GM18517 (cell line): Measurements from ENCODE around the gene PEA15.

Source experiments
- ATAC-seq: cut with Tn5 transposase; IDR thresholded peaks from one replicate; pipeline ENCODE4 v1.9.1; 2021; ENCODE audit warnings: mild to moderate bottlenecking, moderate library complexity; ENCODE audit not compliant: unreplicated experiment

The PEA15 gene

GRCh38 chr1:160178731-160179130 is 26.5 kb upstream of the PEA15 start:
- no peak for ATAC-seq

DNA sequence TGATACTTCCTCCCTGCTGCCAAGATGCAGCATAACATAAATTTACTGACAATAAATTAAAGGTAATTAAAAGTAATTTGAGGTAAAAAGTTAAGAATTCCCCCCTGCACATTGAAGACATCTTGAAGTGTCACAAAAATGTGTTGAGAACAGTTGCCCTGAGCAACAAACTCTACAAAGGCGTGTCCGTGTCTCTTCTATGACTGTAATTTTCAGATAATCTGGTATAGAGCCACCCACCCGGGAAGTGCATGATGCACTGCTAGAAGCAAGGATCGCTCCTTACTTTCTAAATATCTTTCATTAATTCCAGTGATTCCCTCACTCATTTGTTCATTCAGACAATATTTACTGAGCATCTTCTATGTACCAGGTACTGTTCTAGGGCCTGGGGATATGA is 25.8 kb upstream of the PEA15 start:
- ATAC-seq: no peak

GRCh38 chr1:160186246-160186645 is 18.9 kb upstream of the PEA15 start:
- ATAC-seq: no peak

DNA sequence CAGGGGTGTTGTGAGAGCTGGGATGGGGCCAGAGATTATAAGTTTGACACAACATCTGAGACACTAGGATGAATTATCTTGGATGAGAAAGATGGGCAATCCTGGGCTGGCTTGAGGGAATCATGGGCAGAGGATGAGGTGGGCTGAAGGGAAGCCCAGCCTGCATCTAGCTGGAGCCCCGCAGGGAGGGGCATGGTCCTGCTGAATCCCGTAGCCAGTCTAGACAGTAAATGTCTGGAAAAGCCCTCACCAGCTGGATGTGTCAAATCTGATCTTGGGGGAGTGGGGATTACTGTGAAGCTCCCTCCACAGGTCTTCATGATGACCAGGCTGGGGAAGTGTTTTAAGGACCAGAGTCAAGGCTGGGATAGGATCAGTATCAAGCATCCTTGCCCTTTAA is 18.5 kb upstream of the PEA15 start:
- ATAC-seq: no peak

DNA sequence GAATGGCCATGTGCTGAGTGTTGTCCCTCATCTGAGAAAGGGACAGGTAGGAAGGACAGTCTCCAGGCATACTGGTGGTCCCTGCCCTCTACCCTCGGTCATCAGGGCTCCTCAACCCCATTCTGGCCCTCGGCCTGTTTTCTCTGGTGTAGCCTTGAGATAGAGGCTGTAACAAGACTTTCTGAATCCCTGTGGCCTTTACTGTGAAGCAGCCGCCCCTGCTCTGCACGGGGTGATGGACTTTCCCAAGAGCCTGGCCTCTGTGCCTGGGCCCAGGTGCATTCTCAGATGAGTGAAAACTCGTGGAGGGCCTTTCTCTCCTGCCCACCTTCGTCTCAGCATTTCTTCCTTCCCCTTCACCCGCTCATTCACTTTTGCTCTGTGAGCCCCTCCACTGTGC is 17.8 kb upstream of the PEA15 start:
- ATAC-seq: no peak

DNA sequence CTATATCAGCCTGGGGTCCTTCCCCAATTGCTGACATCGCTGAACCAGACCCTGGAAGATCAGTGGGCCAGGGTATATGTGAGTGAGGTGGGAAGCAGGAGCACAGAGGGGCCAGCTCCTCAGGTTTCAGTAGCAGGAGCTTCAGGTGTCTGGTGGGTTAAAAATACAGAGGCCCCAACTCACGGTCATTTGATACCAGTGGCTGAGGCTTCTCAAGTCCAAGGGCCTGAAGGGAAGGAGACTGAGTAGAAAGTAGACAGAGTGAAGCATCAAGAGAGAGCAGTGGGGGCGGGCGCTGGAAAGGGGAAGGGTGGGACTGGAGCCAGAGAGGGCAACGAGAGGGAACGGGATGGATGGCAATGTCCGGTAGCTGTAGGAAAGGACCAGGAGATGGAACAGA is 16.8 kb upstream of the PEA15 start:
- ATAC-seq: no peak

GRCh38 chr1:160189649-160190625 is 15.2 kb upstream of the PEA15 start, which contains the start of gene CASQ1:
CASQ1 (plus strand) TSS chr1:160190575; CDS start chr1:160190752, 177 bp downstream.
- no peak for ATAC-seq

DNA sequence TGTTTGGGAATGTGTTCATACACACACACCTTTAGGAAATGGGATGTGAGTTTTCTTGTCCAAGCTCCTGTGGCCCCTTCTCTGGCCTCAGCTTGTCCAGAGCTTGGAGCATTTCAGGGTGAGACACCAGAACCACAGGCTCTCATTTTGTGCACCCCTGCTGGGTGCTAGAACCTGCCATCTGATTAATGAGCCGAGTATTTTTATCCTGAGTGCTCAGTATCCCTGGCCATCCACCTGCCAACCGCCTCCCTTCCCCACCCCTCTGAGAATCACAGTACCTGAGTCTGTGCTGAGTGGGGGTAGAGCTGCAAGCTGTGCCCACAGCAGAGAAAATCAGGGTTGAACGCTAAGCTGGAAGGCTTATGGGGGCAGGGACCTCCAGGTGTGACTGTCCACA is 13.4 kb upstream of the PEA15 start:
- ATAC-seq: no peak

DNA sequence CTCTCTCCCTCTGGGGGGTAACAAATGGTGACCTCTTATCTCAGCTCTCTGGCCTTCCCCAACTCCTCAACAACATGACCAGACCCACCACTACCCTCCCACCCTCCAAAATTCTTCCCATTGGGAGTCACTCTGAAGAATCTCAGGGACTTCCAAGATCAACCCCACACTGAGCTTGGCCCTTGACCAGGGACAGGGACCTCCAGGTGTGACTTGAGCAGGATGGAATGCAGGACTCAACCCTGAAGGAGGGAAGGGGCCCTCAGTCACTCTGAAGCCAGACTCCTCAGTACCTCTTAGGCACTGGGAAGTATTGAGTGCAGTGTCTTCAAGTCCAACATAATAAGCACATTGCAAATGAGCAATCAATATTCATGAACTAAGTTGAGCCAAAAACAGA is 12.9 kb upstream of the PEA15 start:
- no peak for ATAC-seq

DNA sequence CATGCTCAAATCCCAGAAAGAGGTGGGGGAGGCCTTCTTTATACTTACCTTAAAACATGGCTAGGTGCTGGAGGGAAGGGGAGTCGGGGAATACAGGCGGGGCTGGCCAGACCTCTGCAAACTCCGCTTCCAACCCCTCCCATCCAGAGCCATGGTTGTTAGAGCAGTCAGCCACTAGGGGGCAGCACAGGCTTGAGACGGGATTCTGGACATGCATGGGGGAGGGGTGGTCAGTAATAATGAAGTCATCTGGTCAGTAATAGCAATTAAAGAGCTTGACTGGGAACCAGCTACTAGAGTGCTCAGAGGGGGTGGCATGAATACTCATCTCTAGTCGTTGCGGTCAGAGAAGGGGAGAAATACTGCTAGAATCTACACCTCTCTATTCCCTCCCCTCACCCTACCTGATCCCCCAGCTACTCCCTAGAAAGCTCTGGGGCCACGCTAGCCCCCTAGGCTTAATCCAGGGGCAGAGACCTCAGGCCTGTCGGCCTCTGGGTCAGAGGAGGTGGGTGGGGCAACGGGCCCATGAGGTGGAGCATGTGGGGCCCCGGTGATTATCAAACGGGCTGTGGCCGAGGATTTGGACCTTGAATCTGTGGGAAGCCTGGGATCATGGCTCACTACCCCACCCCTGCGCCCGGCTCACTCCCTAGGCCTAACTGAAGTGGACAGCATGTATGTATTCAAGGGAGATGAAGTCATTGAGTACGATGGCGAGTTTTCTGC is 11.9 kb upstream of the PEA15 start:
- ATAC-seq: peak; percentile 67

DNA sequence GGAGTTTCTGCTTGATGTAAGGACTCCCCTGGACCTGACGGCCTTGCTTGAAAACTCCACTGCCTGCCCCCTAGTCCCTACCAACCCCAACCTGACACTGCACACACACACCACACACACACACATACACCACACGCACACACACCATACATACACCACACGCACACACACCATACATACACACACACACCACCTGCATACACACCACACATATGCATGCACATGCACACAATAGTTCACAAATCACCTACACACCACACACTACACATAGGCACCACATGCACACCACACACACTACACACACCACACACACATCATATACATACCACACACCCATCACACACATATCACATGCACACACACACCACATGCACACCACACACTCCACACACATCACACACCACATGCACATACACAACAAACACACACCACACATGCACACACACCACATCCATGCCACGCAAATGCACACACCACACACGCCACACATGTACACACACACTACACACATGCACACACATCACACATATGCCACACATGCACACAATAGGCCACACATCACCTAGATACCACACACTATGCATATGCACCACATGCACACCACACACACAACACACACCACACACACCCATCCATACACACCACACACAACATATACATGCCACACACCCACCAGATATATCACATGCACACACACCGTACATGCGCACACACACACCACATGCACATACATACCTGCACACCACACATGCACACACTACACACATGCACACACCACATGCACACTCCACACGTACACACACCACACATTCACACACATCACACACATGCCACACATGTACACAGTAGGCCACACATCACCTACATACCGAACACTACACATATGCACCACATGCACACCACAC is 11.1 kb upstream of the PEA15 start:
- ATAC-seq: no peak

- ATAC-seq: no peak
Measured at GRCh38 chr1:160194737-160195059, 10.5 kb upstream of the PEA15 start.

DNA sequence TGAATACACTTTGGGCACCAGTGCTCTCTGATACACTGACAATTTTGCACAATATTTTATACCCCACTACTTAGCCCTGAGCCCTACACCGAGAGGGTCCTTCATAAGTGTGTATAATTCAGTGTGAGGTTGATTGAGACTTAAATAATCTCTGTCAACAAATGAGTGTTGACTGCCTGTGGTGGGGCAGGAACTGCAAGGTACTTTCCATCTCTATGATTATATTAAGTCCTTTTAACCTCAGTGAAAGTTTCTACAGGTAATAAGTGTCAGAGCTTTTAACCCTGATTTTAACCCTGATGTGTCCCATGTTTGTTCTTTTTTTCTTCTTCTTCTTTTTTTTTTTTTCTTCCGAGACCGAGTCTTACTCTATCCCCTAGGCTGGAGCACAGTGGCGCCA is 9.0 kb upstream of the PEA15 start:
- ATAC-seq: no peak

- ATAC-seq: no peak
Measured at GRCh38 chr1:160197231-160197630, 8.0 kb upstream of the PEA15 start.

GRCh38 chr1:160200786-160201185 is 4.4 kb upstream of the PEA15 start:
- no peak for ATAC-seq

- ATAC-seq: peak; percentile 79
Measured at GRCh38 chr1:160204526-160205241, 500 bp upstream of the PEA15 start.

DNA sequence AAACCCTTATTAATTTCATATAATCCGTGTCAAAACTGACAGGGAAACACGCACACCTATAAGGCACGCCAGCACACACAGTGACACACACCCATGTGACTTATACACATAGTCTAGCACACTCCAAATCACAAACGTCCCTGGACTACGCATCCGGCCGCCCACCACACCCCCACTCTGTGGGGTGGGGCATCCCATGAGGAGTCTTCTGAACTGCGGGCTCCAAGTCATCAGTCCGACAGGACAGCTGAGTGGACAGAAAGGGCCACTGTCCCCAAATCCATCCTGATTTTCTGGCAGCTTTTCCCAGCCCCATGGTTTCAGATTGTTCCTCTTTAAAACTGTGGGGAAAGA is 829 bp downstream of the PEA15 start:
- ATAC-seq: no peak

GRCh38 chr1:160206421-160207117 is 1.4 kb downstream of the PEA15 start:
- ATAC-seq: no peak

- ATAC-seq: no peak
Measured at GRCh38 chr1:160207118-160207650, 2.0 kb downstream of the PEA15 start.
